ENCODE measurements around the gene OSMR.

DNA sequence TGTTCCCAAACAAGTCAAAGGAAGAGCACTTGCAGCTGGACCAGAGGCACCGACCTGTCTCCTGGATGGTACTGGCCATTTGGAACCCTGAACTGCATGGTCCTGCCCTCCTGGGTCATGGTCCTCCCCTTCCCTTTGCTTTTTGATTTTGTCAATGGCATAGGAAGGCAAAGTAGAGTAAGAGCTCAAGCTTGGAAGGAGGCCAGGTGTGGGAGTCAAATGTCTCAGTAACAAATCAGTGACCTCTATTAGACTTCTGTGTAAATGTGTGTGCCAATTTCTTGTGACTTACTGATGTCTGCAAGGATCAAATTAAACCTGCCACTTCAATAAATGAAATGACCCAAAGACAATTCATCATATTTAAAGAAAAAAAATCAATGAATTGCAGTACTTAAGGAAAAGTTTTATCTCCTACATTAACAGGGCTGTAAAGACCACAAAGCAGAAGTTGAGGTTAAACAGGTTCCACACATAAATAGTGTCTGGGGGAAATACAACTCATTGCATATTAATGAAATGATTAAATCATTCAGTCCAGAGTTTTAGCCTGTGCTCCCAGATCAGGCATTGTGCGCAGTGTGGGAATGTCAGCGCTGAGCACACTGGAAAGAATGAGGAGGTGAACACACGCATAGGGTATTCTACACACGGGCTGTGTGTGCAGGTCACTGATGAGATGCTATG, 32.7 kb downstream of the OSMR start:
- TF ChIP-seq, protein P1, sequence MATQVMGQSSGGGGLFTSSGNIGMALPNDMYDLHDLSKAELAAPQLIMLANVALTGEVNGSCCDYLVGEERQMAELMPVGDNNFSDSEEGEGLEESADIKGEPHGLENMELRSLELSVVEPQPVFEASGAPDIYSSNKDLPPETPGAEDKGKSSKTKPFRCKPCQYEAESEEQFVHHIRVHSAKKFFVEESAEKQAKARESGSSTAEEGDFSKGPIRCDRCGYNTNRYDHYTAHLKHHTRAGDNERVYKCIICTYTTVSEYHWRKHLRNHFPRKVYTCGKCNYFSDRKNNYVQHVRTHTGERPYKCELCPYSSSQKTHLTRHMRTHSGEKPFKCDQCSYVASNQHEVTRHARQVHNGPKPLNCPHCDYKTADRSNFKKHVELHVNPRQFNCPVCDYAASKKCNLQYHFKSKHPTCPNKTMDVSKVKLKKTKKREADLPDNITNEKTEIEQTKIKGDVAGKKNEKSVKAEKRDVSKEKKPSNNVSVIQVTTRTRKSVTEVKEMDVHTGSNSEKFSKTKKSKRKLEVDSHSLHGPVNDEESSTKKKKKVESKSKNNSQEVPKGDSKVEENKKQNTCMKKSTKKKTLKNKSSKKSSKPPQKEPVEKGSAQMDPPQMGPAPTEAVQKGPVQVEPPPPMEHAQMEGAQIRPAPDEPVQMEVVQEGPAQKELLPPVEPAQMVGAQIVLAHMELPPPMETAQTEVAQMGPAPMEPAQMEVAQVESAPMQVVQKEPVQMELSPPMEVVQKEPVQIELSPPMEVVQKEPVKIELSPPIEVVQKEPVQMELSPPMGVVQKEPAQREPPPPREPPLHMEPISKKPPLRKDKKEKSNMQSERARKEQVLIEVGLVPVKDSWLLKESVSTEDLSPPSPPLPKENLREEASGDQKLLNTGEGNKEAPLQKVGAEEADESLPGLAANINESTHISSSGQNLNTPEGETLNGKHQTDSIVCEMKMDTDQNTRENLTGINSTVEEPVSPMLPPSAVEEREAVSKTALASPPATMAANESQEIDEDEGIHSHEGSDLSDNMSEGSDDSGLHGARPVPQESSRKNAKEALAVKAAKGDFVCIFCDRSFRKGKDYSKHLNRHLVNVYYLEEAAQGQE (IDR thresholded peaks at IDR 0.05; ENCODE audit: insufficient read depth in 1 of 2, low read depth in 2 of 2, low read length in 2 of 2) = no peak
- TF ChIP-seq POLR2AphosphoS5 (IDR thresholded peaks at IDR 0.05; ENCODE audit: low read depth, low read length) (no peak), SIN3A (IDR thresholded peaks at IDR 0.05; ENCODE audit: borderline replicate concordance, insufficient read depth, low read length) (no peak), FOXP2 (optimal IDR thresholded peaks at IDR 0.05; ENCODE audit: borderline replicate concordance, extremely low read depth, extremely low read length, insufficient read depth) (no peak), TAF1 (IDR thresholded peaks at IDR 0.05; ENCODE audit: borderline replicate concordance, insufficient read depth, low read length) (no peak; the same call in 1 of the 2 replicates)
